ENCODE results near the gene SAFB. TPM values are rescaled to one million over a fixed set of nuclear protein-coding genes. Genes with fewer than 3 reads are reported as not detected.

Gene SAFB
- total RNA-seq, 1 donor from 2014 or later: 76.6 TPM

- DNase-seq: no peak
Measured at GRCh38 chr19:5666921-5667610, 44.2 kb downstream of the SAFB start.

- DNase-seq: no peak
Measured at GRCh38 chr19:5667751-5668271, 44.9 kb downstream of the SAFB start.

- no peak for DNase-seq
Measured at GRCh38 chr19:5669212-5669611, 46.3 kb downstream of the SAFB start.

- no peak for DNase-seq
Measured at GRCh38 chr19:5671600-5671999, 48.7 kb downstream of the SAFB start.

GRCh38 chr19:5672708-5673459 lies 50.0 kb downstream of the SAFB start:
- no peak for DNase-seq

GRCh38 chr19:5673752-5674151 lies 50.9 kb downstream of the SAFB start:
- no peak for DNase-seq

GRCh38 chr19:5674714-5675113 lies 51.8 kb downstream of the SAFB start:
- DNase-seq: no peak

GRCh38 chr19:5676105-5676771 lies 53.4 kb downstream of the SAFB start:
- DNase-seq: no peak

- no peak for DNase-seq
Measured at GRCh38 chr19:5676772-5677105, 53.9 kb downstream of the SAFB start.

GRCh38 chr19:5677136-5677535 lies 54.3 kb downstream of the SAFB start:
- DNase-seq: no peak

- no peak for DNase-seq
Measured at GRCh38 chr19:5677580-5677979, 54.7 kb downstream of the SAFB start.

GRCh38 chr19:5678071-5678718 lies 55.3 kb downstream of the SAFB start:
- DNase-seq: no peak

GRCh38 chr19:5679289-5680083 lies 56.6 kb downstream of the SAFB start:
- DNase-seq: no peak

GRCh38 chr19:5680084-5680436 lies 57.2 kb downstream of the SAFB start:
- peak; percentile 71 for DNase-seq

- DNase-seq: peak; percentile 98
Measured at GRCh38 chr19:5680437-5681368, 57.8 kb downstream of the SAFB start, which contains the start of the genes HSD11B1L and MICOS13. HSD11B1L (plus strand) TSS chr19:5681027; CDS start chr19:5684833, 3,806 bp downstream. MICOS13 (minus strand) TSS chr19:5680516; CDS start chr19:5680486, 30 bp downstream.

- no peak for DNase-seq
Measured at GRCh38 chr19:5681391-5682106, 58.7 kb downstream of the SAFB start.

- DNase-seq: no peak
Measured at GRCh38 chr19:5682107-5682482, 59.2 kb downstream of the SAFB start.

GRCh38 chr19:5683177-5683886 lies 60.4 kb downstream of the SAFB start:
- no peak for DNase-seq
